NB4 (cell line): ENCODE measurements around the gene UMAD1.

Source experiments
- DNase-seq: peaks from one replicate; pipeline ENCODE4 v3.0.0; 2010; ENCODE audit warnings: low read depth
- H3K4me3 ChIP-seq: one replicate; pipeline ENCODE4 v1.5.1; 2011; ENCODE audit warnings: mild to moderate bottlenecking, low read depth, low read length, moderate library complexity
- MYC ChIP-seq: IDR thresholded peaks from 2 replicates; pipeline ENCODE4 v1.6.1; 2011; ENCODE audit warnings: low read depth, low read length
- POLR2A ChIP-seq: IDR thresholded peaks from 2 replicates; pipeline ENCODE4 v1.6.1; 2011; ENCODE audit warnings: mild to moderate bottlenecking; ENCODE audit not compliant: insufficient read length; ENCODE audit errors: extremely low read depth
- TF ChIP-seq, protein P1 (sequence below): IDR thresholded peaks from 2 replicates; pipeline ENCODE4 v1.6.1; 2011; ENCODE audit warnings: low read depth, low read length
- TF ChIP-seq, protein P2 (sequence below): IDR thresholded peaks from one replicate; pipeline ENCODE4 v1.5.1; 2012; ENCODE audit warnings: low read depth, low read length

The UMAD1 gene

GRCh38 chr7:7612519-7612918 is 28.0 kb upstream of the UMAD1 start:
- DNase-seq: no peak
- no peak overlapping the region for H3K4me3 ChIP-seq
- TF ChIP-seq, protein P1, sequence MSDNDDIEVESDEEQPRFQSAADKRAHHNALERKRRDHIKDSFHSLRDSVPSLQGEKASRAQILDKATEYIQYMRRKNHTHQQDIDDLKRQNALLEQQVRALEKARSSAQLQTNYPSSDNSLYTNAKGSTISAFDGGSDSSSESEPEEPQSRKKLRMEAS: no peak
- no peak for TF ChIP-seq POLR2A
- TF ChIP-seq, protein P2, sequence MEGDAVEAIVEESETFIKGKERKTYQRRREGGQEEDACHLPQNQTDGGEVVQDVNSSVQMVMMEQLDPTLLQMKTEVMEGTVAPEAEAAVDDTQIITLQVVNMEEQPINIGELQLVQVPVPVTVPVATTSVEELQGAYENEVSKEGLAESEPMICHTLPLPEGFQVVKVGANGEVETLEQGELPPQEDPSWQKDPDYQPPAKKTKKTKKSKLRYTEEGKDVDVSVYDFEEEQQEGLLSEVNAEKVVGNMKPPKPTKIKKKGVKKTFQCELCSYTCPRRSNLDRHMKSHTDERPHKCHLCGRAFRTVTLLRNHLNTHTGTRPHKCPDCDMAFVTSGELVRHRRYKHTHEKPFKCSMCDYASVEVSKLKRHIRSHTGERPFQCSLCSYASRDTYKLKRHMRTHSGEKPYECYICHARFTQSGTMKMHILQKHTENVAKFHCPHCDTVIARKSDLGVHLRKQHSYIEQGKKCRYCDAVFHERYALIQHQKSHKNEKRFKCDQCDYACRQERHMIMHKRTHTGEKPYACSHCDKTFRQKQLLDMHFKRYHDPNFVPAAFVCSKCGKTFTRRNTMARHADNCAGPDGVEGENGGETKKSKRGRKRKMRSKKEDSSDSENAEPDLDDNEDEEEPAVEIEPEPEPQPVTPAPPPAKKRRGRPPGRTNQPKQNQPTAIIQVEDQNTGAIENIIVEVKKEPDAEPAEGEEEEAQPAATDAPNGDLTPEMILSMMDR: no peak

DNA sequence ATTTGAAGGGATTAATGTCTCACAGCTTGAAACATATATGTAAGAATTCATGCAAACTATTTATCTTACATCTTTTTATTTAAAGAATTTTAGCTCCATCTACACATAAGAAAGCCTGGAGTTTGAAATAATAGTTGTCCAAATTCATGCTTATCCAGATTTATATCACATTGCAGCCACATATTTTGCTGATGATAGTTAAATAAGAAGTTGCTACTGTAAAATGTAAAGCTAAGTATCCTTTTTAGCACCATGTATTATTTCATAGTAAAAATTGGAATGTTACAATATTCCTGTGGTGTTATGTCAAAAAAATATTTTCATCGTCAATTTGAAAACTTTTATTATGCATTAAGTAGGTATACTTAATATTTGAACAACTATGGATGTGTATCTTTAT is 27.3 kb upstream of the UMAD1 start:
- TF ChIP-seq, protein P2: no peak
- TF ChIP-seq, protein P1: no peak
- TF ChIP-seq MYC (no peak), POLR2A (no peak)
- H3K4me3 ChIP-seq: no peak overlapping the region
- DNase-seq: no peak

DNA sequence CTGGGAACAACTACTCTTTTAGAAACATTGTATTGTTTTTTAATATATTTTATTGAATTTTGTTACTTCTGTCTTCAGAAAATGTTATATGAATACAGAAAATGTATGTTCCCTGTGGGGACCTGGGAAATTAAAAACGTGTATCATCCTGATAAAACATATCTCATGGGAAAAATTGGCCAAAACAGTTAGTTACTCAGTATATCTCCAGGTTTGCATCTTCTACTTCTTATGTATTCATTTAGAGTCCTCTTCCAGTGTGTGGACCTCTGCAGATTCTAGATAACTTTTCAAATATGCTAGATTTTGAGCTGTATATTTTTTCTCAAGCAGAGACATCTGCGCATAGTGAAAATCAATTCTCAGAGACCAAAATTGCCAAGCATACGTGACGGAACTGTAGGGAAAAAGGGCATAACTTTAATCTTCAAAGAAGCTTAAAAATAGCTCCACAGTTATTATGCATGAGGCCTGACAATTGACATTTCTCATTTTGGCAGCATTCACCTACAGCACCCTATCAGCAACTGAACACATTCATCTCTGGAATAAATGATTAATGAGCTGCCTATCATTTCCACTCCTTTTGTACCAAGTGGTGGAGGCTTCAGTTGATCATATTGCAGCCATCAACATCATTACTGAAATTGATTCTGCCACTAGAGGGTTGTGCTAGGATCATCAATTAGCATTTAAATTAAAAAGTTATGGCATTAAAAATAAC is 26.4 kb upstream of the UMAD1 start:
- no peak overlapping the region for H3K4me3 ChIP-seq
- no peak for DNase-seq
- TF ChIP-seq, protein P1: no peak
- TF ChIP-seq, protein P2: no peak
- TF ChIP-seq POLR2A (no peak), MYC (no peak)

DNA sequence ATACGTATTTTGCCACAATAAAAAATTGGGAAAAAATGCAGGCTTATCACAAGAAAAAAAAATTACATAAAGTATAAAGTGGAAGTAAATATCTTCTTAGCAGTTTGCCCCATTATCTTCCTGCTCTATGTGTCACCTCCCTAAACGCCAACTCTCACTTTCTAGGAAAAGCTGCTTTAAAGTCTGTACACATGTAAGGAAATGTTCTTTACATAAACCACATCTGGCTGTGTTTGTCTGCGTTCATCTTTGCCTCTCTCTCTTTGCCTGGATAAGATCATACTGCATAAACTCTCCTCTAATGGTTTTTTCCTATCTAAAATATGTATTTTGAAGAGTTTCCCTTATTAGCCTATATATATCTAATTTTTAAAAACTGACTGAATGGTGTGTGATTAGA is 23.0 kb upstream of the UMAD1 start:
- no peak for DNase-seq
- no peak overlapping the region for H3K4me3 ChIP-seq
- TF ChIP-seq, protein P2: no peak
- no peak for TF ChIP-seq MYC
- TF ChIP-seq POLR2A: no peak
- TF ChIP-seq, protein P1: no peak

GRCh38 chr7:7618410-7618809 is 22.1 kb upstream of the UMAD1 start:
- TF ChIP-seq, protein P1: no peak
- TF ChIP-seq, protein P2: no peak
- no peak for TF ChIP-seq MYC
- TF ChIP-seq POLR2A: no peak
- no peak for DNase-seq
- H3K4me3 ChIP-seq: no peak overlapping the region
